HCT116 (cell line): ENCODE measurements around the gene IDI1.

ENCODE experiments used
- CEBPB ChIP-seq: IDR thresholded peaks from 2 replicates; pipeline ENCODE4 v1.6.1; 2012; ENCODE audit warnings: low read depth
- CTCF ChIP-seq, 3 experiments: fragments of 200-600 bp in 1 of 3; sonication (generic) in 1 of 3; IDR thresholded peaks in 2 of 3; conservative IDR thresholded peaks in 1 of 3; 2 replicates each; pipeline ENCODE4 v1.5.1; 2012 to 2017; ENCODE audit warnings: low read depth in 2 of 3, low read length in 2 of 3, antibody characterized with exemption in 1 of 3, borderline replicate concordance in 1 of 3, control low read depth in 1 of 3, mild to moderate bottlenecking in 1 of 3, mixed read lengths in 1 of 3, mixed run types in 1 of 3, moderate library complexity in 1 of 3; ENCODE audit not compliant: insufficient read depth in 1 of 3
- EGR1 ChIP-seq: IDR thresholded peaks from 2 replicates; pipeline ENCODE4 v1.6.1; 2012; ENCODE audit warnings: low read depth
- JUND ChIP-seq: IDR thresholded peaks from 2 replicates; pipeline ENCODE4 v1.6.1; 2012
- MAX ChIP-seq: IDR thresholded peaks from 2 replicates; pipeline ENCODE4 v1.6.1; 2012
- POLR2A ChIP-seq: IDR thresholded peaks from 2 replicates; pipeline ENCODE4 v1.7.0; 2011; ENCODE audit warnings: borderline replicate concordance; ENCODE audit not compliant: insufficient read depth, insufficient read length; ENCODE audit errors: extremely low read depth
- POLR2AphosphoS5 ChIP-seq: IDR thresholded peaks from 2 replicates; pipeline ENCODE4 v1.6.1; 2011; ENCODE audit warnings: mild to moderate bottlenecking, low read depth, low read length, moderate library complexity
- RAD21 ChIP-seq: IDR thresholded peaks from 2 replicates; pipeline ENCODE4 v1.6.1; 2012; ENCODE audit warnings: low read depth, mild to moderate bottlenecking
- REST ChIP-seq: IDR thresholded peaks from 2 replicates; pipeline ENCODE4 v1.6.1; 2012; ENCODE audit warnings: low read depth
- SIN3A ChIP-seq: IDR thresholded peaks from 2 replicates; pipeline ENCODE4 v1.6.1; 2012; ENCODE audit warnings: low read depth
- SP1 ChIP-seq: IDR thresholded peaks from 2 replicates; pipeline ENCODE4 v1.6.1; 2012; ENCODE audit warnings: low read depth
- YY1 ChIP-seq: IDR thresholded peaks from 2 replicates; pipeline ENCODE4 v1.6.1; 2011; ENCODE audit warnings: low read length, low read depth, moderate library complexity, mild to moderate bottlenecking; ENCODE audit not compliant: insufficient replicate concordance; ENCODE audit errors: extremely low read depth
- ZBTB33 ChIP-seq: IDR thresholded peaks from 2 replicates; pipeline ENCODE4 v1.6.1; 2011; ENCODE audit warnings: mild to moderate bottlenecking, low read length, moderate library complexity; ENCODE audit not compliant: insufficient replicate concordance; ENCODE audit errors: extremely low read depth
- ZNF274 ChIP-seq: fragments of 200-500 bp; sonication (Bioruptor generic); IDR thresholded peaks from 2 replicates; pipeline ENCODE4 v1.6.1; 2014; ENCODE audit warnings: mild to moderate bottlenecking, low read depth, low read length, inconsistent platforms

GRCh38 chr10:1085258-1085657 lies 36.3 kb upstream of the IDI1 start:
- TF ChIP-seq POLR2AphosphoS5 (no peak), CTCF (IDR thresholded peaks at IDR 0.05 in 2 of 3, conservative IDR thresholded peaks at IDR 0.05 in 1 of 3; ENCODE audit: borderline replicate concordance in 1 of 3, insufficient read depth in 1 of 3, low read depth in 2 of 3, low read length in 2 of 3) (no peak), POLR2A (no peak), SP1 (no peak), EGR1 (no peak), ZNF274 (no peak), YY1 (no peak), CEBPB (no peak), SIN3A (no peak), RAD21 (no peak), MAX (no peak), ZBTB33 (no peak), REST (no peak), JUND (no peak)
